CD4-positive, alpha-beta T cell (primary cell): ENCODE measurements around the gene SDK2. TPM values are rescaled to one million over a fixed set of nuclear protein-coding genes. Genes with fewer than 3 reads are reported as not detected.
A peak's percentile ranks its signal among the peaks of the same experiment; 100 is the strongest.

Source experiments
- ATAC-seq: fragments of 200-7000 bp; cut with Tn5 transposase; one replicate; pipeline ENCODE4 v1.10.0; 2022; ENCODE audit warnings: mild to moderate bottlenecking; ENCODE audit not compliant: poor library complexity
- CTCF ChIA-PET: fragments of 350-600 bp; sonication (Branson Sonifier 250); formaldehyde crosslinking; loops from one replicate; lab custom pipeline; 2021; ENCODE audit warnings: antibody characterized with exemption, inconsistent platforms; lab: Charles Lee
- POLR2A ChIA-PET: fragments of 350-600 bp; sonication (Branson Sonifier 250); formaldehyde crosslinking; loops from one replicate; lab custom pipeline; 2021; ENCODE audit warnings: antibody characterized with exemption, inconsistent platforms; lab: Charles Lee
- DNase-seq, 14 experiments: peaks; one replicate each; pipeline ENCODE4 v3.0.0-alpha.2; 2013 to 2020; ENCODE audit warnings: mixed read lengths in 2 of 14
- H3K27ac ChIP-seq, 2 donors: one replicate each; pipeline versions ENCODE4 v1.5.1 to v1.7.0; 2013; ENCODE audit warnings: low read length in 2 of 2, low read depth in 1 of 2, mild to moderate bottlenecking in 1 of 2
- H3K27me3 ChIP-seq, 2 experiments: 1 replicate in 1 of 2; 2 replicates in 1 of 2; pipeline versions ENCODE4 v1.6.1 to v1.7.0; 2013; ENCODE audit warnings: low read length in 2 of 2, control low read depth in 1 of 2, mild to moderate bottlenecking in 1 of 2, moderate library complexity in 1 of 2; ENCODE audit not compliant: insufficient read depth in 2 of 2, control insufficient read depth in 1 of 2
- H3K36me3 ChIP-seq: one replicate; pipeline ENCODE4 v1.6.1; 2013; ENCODE audit warnings: low read length, control low read depth; ENCODE audit not compliant: insufficient read depth
- H3K4me1 ChIP-seq: one replicate; pipeline ENCODE4 v1.6.1; 2013; ENCODE audit warnings: low read length, control low read depth; ENCODE audit not compliant: insufficient read depth
- H3K4me3 ChIP-seq: one replicate; pipeline ENCODE4 v1.5.1; 2013; ENCODE audit warnings: mild to moderate bottlenecking, low read length, moderate library complexity
- H3K9me3 ChIP-seq, 2 experiments: 1 replicate in 1 of 2; 2 replicates in 1 of 2; pipeline versions ENCODE4 v1.6.1 to v1.7.0; 2013; ENCODE audit warnings: low read length in 2 of 2, mild to moderate bottlenecking in 2 of 2, control low read depth in 1 of 2, moderate library complexity in 1 of 2; ENCODE audit not compliant: control insufficient read depth in 1 of 2, insufficient read depth in 1 of 2
- H3K27ac Mint-ChIP-seq: one replicate; pipeline ENCODE4 v1.8.0; 2020; ENCODE audit warnings: mixed read lengths
- H3K27me3 Mint-ChIP-seq: one replicate; pipeline ENCODE4 v1.8.0; 2021; ENCODE audit warnings: mixed read lengths
- H3K36me3 Mint-ChIP-seq: one replicate; pipeline ENCODE4 v1.8.0; 2021; ENCODE audit warnings: low read depth, mixed read lengths
- H3K4me1 Mint-ChIP-seq: one replicate; pipeline ENCODE4 v1.8.0; 2021; ENCODE audit warnings: low read depth, mixed read lengths
- H3K4me3 Mint-ChIP-seq: one replicate; pipeline ENCODE4 v1.8.0; 2020; ENCODE audit warnings: mild to moderate bottlenecking, mixed read lengths
- H3K9me3 Mint-ChIP-seq: one replicate; pipeline ENCODE4 v1.8.0; 2020; ENCODE audit warnings: mixed read lengths
- CTCF ChIP-seq: fragments of 200-600 bp; IDR thresholded peaks from one replicate; pipeline ENCODE4 v1.8.0; 2022; ENCODE audit warnings: antibody characterized with exemption, mild to moderate bottlenecking
- intact Hi-C, 2 experiments: fragments of 100-400 bp; cut with DNase I in 1 of 2; cut with micrococcal nuclease in 1 of 2; formaldehyde crosslinking; loops; one replicate each; pipeline versions ENCODE4 v1.15.1 to v1.9.0; 2023 to 2025; cut with DNase I, micrococcal nuclease
- total RNA-seq, 174 experiments: library from RNA in 2 of 174; stranded (reverse) in 2 of 174; gene quantifications; one replicate each; pipeline ENCODE4 v1.2.3 and lab custom pipeline; 2021 to 2026

SDK2 gene
- total RNA-seq, 2 experiments from 2014 or later = 8.1 to 8.2 TPM

GRCh38 chr17:73588301-73588846, 55.9 kb downstream of the SDK2 start:
- H3K36me3 ChIP-seq = no peaks in the 10 kb centered on the region
- no peak overlapping the region for H3K4me3 ChIP-seq
- no peak for TF ChIP-seq CTCF
- ATAC-seq (no peak), DNase-seq (no peak)
- H3K4me1 ChIP-seq = peaks cover 50% of the 10 kb centered on the region
- H3K9me3 Mint-ChIP-seq = no peaks in the 10 kb centered on the region
- no peak overlapping the region for H3K4me3 Mint-ChIP-seq
- peak overlapping the region; percentile 90 for H3K27ac Mint-ChIP-seq
- H3K36me3 Mint-ChIP-seq = no peaks in the 10 kb centered on the region
- H3K27me3 ChIP-seq = no peaks in the 10 kb centered on the region
- intact Hi-C loops = loop anchor here in 1 of 2 experiments (5.0 kb wide), 1 partner anchor 124 kb away; no protein-coding TSS in a partner anchor
- no peaks in the 10 kb centered on the region for H3K27me3 Mint-ChIP-seq
- no peaks in the 10 kb centered on the region for H3K9me3 ChIP-seq
- peaks cover 67% of the 10 kb centered on the region for H3K4me1 Mint-ChIP-seq
- H3K27ac ChIP-seq = no peak overlapping the region
- ChIA-PET POLR2A (interaction anchor here (1.0 kb wide), 1 partner anchor 57 kb away, joined by 3 read pairs; no protein-coding TSS in a partner anchor), CTCF (no interaction called here)

- Histone ChIP-seq H3K27me3 (no peaks in the 10 kb centered on the region), H3K27ac (no peak overlapping the region), H3K4me3 (no peak overlapping the region), H3K9me3 (no peaks in the 10 kb centered on the region), H3K4me1 (peaks cover 37% of the 10 kb centered on the region), H3K36me3 (no peaks in the 10 kb centered on the region)
- intact Hi-C loops = loop anchor here in 1 of 2 experiments (5.0 kb wide), 1 partner anchor 125 kb away; no protein-coding TSS in a partner anchor
- no peak overlapping the region for H3K4me3 Mint-ChIP-seq
- DNase-seq (no peak), ATAC-seq (no peak)
- H3K4me1 Mint-ChIP-seq = peaks cover 53% of the 10 kb centered on the region
- no peaks in the 10 kb centered on the region for H3K36me3 Mint-ChIP-seq
- H3K9me3 Mint-ChIP-seq = no peaks in the 10 kb centered on the region
- ChIA-PET POLR2A (interaction anchor here (0.9 kb wide), 1 partner anchor 60 kb away, joined by 4 read pairs; no protein-coding TSS in a partner anchor), CTCF (no interaction called here)
- H3K27me3 Mint-ChIP-seq = no peaks in the 10 kb centered on the region
- peak overlapping the region; percentile 90 for H3K27ac Mint-ChIP-seq
- no peak for TF ChIP-seq CTCF
Measured at GRCh38 chr17:73586921-73587602, 57.2 kb downstream of the SDK2 start.

GRCh38 chr17:73586275-73586832, 57.9 kb downstream of the SDK2 start:
- no peak overlapping the region for H3K27ac ChIP-seq
- no peak for TF ChIP-seq CTCF
- no peak overlapping the region for H3K4me3 ChIP-seq
- H3K4me1 ChIP-seq = peaks cover 30% of the 10 kb centered on the region
- no peak for DNase-seq
- no peaks in the 10 kb centered on the region for H3K27me3 ChIP-seq
- Mint-ChIP-seq H3K27ac (no peak overlapping the region), H3K36me3 (no peaks in the 10 kb centered on the region), H3K4me1 (peaks cover 46% of the 10 kb centered on the region), H3K4me3 (no peak overlapping the region), H3K9me3 (no peaks in the 10 kb centered on the region), H3K27me3 (no peaks in the 10 kb centered on the region)
- POLR2A ChIA-PET = interaction anchor here (0.9 kb wide), 1 partner anchor 60 kb away, joined by 4 read pairs; no protein-coding TSS in a partner anchor
- no peaks in the 10 kb centered on the region for H3K36me3 ChIP-seq
- H3K9me3 ChIP-seq = no peaks in the 10 kb centered on the region
- CTCF ChIA-PET = no interaction called here
- no peak for ATAC-seq
- intact Hi-C loops = loop anchor here in 1 of 2 experiments (5.0 kb wide), 1 partner anchor 126 kb away; no protein-coding TSS in a partner anchor
